HCT116 (cell line): ENCODE measurements around the gene RANBP1. TPM values are rescaled to one million over a fixed set of nuclear protein-coding genes. Genes with fewer than 3 reads are reported as not detected.

ENCODE experiments used
- ATAC-seq: fragments of 200-7000 bp; cut with Tn5 transposase; 2 replicates; pipeline ENCODE4 v1.9.1; 2020; ENCODE audit warnings: mild to moderate bottlenecking, moderate library complexity
- BruUV-seq: library from RNA; stranded (reverse); fragments of 400-500 nt; replicated peaks from 2 replicates; lab custom pipeline; 2021; lab: Mats Ljungman, UMichigan
- CTCF ChIA-PET: fragments of 300-600 bp; sonication (Branson Sonifier 250); formaldehyde crosslinking; loops from one replicate; lab custom pipeline; 2021; ENCODE audit warnings: antibody characterized with exemption; lab: Charles Lee
- POLR2A ChIA-PET: fragments of 300-600, 350-600 bp; sonication (Branson Sonifier 250); formaldehyde crosslinking; loops from one replicate; lab custom pipeline; 2021; ENCODE audit warnings: antibody characterized with exemption; lab: Charles Lee
- RAD21 ChIA-PET, 2 experiments: fragments of 300-600 bp; sonication (Branson Sonifier 250); formaldehyde crosslinking; loops; one replicate each; lab custom pipeline; 2023; ENCODE audit warnings: low total read pairs in 2 of 2; ENCODE audit not compliant: uncharacterized antibody in 2 of 2, unreplicated experiment in 2 of 2, low non-redundant PET in 1 of 2; lab: Charles Lee
- DNase-seq: peaks from one replicate; pipeline ENCODE4 v3.0.0-alpha.2; 2010; ENCODE audit warnings: low read depth, low spot score
- H2AFZ ChIP-seq: fragments of 200-600 bp; shearing (Covaris generic), sonication (generic); 2 replicates; pipeline ENCODE4 v1.6.1; 2017; ENCODE audit warnings: low read depth, mixed run types, mixed read lengths, antibody characterized with exemption, low read length; ENCODE audit not compliant: poor library complexity, severe bottlenecking
- H3K27ac ChIP-seq: 2 replicates; pipeline ENCODE4 v1.5.1; 2012; ENCODE audit warnings: low read depth, low read length
- H3K27me3 ChIP-seq: fragments of 200-600 bp; sonication (generic); 2 replicates; pipeline ENCODE4 v1.6.1; 2016; ENCODE audit warnings: mixed run types, low read length, mixed read lengths; ENCODE audit not compliant: insufficient read depth
- H3K36me3 ChIP-seq, 2 experiments: fragments of 200-500 bp in 1 of 2; fragments of 200-600 bp in 1 of 2; sonication (Bioruptor generic) in 1 of 2; sonication (generic) in 1 of 2; 2 replicates each; pipeline versions ENCODE4 v1.5.1 to v1.6.1; 2014 to 2016; ENCODE audit warnings: low read length in 2 of 2, inconsistent platforms in 1 of 2, mixed read lengths in 1 of 2, mixed run types in 1 of 2; ENCODE audit not compliant: insufficient read depth in 2 of 2, control insufficient read depth in 1 of 2
- H3K4me1 ChIP-seq, 2 experiments: fragments of 200-600 bp in 1 of 2; sonication (generic) in 1 of 2; 2 replicates each; pipeline versions ENCODE4 v1.5.1 to v1.6.1; 2012 to 2017; ENCODE audit warnings: low read length in 2 of 2, inconsistent platforms in 1 of 2, mild to moderate bottlenecking in 1 of 2, mixed read lengths in 1 of 2, mixed run types in 1 of 2, moderate library complexity in 1 of 2; ENCODE audit not compliant: insufficient read depth in 2 of 2, control insufficient read depth in 1 of 2
- H3K4me2 ChIP-seq: fragments of 200-600 bp; sonication (generic); 2 replicates; pipeline ENCODE4 v1.6.1; 2017; ENCODE audit warnings: mixed run types, low read length, mixed read lengths
- H3K4me3 ChIP-seq, 2 experiments: fragments of 200-600 bp in 1 of 2; sonication (generic) in 1 of 2; replicated peaks in 1 of 2; 2 replicates each; pipeline ENCODE4 v1.5.1; 2011 to 2016; ENCODE audit warnings: low read length in 2 of 2, control low read depth in 1 of 2, low read depth in 1 of 2, mild to moderate bottlenecking in 1 of 2, mixed read lengths in 1 of 2, mixed run types in 1 of 2
- H3K79me2 ChIP-seq: fragments of 200-600 bp; sonication (generic); 2 replicates; pipeline ENCODE4 v1.6.1; 2017; ENCODE audit warnings: mild to moderate bottlenecking, mixed run types, low read length, moderate library complexity, mixed read lengths; ENCODE audit not compliant: insufficient read depth
- H3K9ac ChIP-seq: fragments of 200-600 bp; sonication (generic); 2 replicates; pipeline ENCODE4 v1.6.1; 2016; ENCODE audit warnings: low read length, mixed read lengths
- H3K9me2 ChIP-seq: fragments of 200-600 bp; sonication (generic), shearing (Covaris generic); 2 replicates; pipeline ENCODE4 v1.6.1; 2017; ENCODE audit warnings: mixed run types, mild to moderate bottlenecking, moderate library complexity; ENCODE audit not compliant: insufficient read depth
- H3K9me3 ChIP-seq, 2 experiments: fragments of 200-500 bp in 1 of 2; fragments of 200-600 bp in 1 of 2; sonication (Bioruptor generic) in 1 of 2; sonication (generic) in 1 of 2; 2 replicates each; pipeline ENCODE4 v1.6.1; 2014 to 2017; ENCODE audit warnings: low read length in 2 of 2, mixed read lengths in 2 of 2, inconsistent platforms in 1 of 2, low read depth in 1 of 2, mild to moderate bottlenecking in 1 of 2, mixed run types in 1 of 2, moderate library complexity in 1 of 2; ENCODE audit not compliant: control insufficient read depth in 1 of 2, insufficient read depth in 1 of 2
- H4K20me1 ChIP-seq: fragments of 200-600 bp; sonication (generic), shearing (Covaris generic); 2 replicates; pipeline ENCODE4 v1.6.1; 2017; ENCODE audit warnings: mixed run types, mild to moderate bottlenecking, moderate library complexity; ENCODE audit not compliant: insufficient read depth
- CBX3 ChIP-seq: IDR thresholded peaks from 2 replicates; pipeline ENCODE4 v1.6.1; 2012; ENCODE audit warnings: low read depth
- EGR1 ChIP-seq: IDR thresholded peaks from 2 replicates; pipeline ENCODE4 v1.6.1; 2012; ENCODE audit warnings: low read depth
- EZH2 ChIP-seq: fragments of 200-600 bp; sonication (generic); IDR thresholded peaks from 2 replicates; pipeline ENCODE4 v1.6.1; 2017; ENCODE audit warnings: antibody characterized with exemption, mixed run types
- JUND ChIP-seq: IDR thresholded peaks from 2 replicates; pipeline ENCODE4 v1.6.1; 2012
- MAX ChIP-seq: IDR thresholded peaks from 2 replicates; pipeline ENCODE4 v1.6.1; 2012
- POLR2A ChIP-seq: IDR thresholded peaks from 2 replicates; pipeline ENCODE4 v1.7.0; 2011; ENCODE audit warnings: borderline replicate concordance; ENCODE audit not compliant: insufficient read depth, insufficient read length; ENCODE audit errors: extremely low read depth
- POLR2AphosphoS5 ChIP-seq: IDR thresholded peaks from 2 replicates; pipeline ENCODE4 v1.6.1; 2011; ENCODE audit warnings: mild to moderate bottlenecking, low read depth, low read length, moderate library complexity
- SIN3A ChIP-seq: IDR thresholded peaks from 2 replicates; pipeline ENCODE4 v1.6.1; 2012; ENCODE audit warnings: low read depth
- SRF ChIP-seq: IDR thresholded peaks from 2 replicates; pipeline ENCODE4 v1.6.1; 2012; ENCODE audit warnings: low read depth
- YY1 ChIP-seq: IDR thresholded peaks from 2 replicates; pipeline ENCODE4 v1.6.1; 2011; ENCODE audit warnings: low read length, low read depth, moderate library complexity, mild to moderate bottlenecking; ENCODE audit not compliant: insufficient replicate concordance; ENCODE audit errors: extremely low read depth
- ZBTB33 ChIP-seq: IDR thresholded peaks from 2 replicates; pipeline ENCODE4 v1.6.1; 2011; ENCODE audit warnings: mild to moderate bottlenecking, low read length, moderate library complexity; ENCODE audit not compliant: insufficient replicate concordance; ENCODE audit errors: extremely low read depth
- ZNF274 ChIP-seq: fragments of 200-500 bp; sonication (Bioruptor generic); IDR thresholded peaks from 2 replicates; pipeline ENCODE4 v1.6.1; 2014; ENCODE audit warnings: mild to moderate bottlenecking, low read depth, low read length, inconsistent platforms
- intact Hi-C: fragments of 100-400 bp; cut with micrococcal nuclease; formaldehyde crosslinking; loops from 2 replicates; pipeline ENCODE4 v1.10.0; 2022
- total RNA-seq: library from RNA; stranded (reverse); gene quantifications from one replicate; pipeline ENCODE4 v1.2.1, GENCODE V29; 2021; ENCODE audit not compliant: unreplicated experiment
- TF ChIP-seq, protein P1 (sequence below): IDR thresholded peaks from 2 replicates; pipeline ENCODE4 v1.6.1; 2012

The RANBP1 gene
- total RNA-seq, 1 experiment from 2014 or later = 351 TPM

GRCh38 chr22:20157430-20158183 lies 41.7 kb downstream of the RANBP1 start:
- Histone ChIP-seq H3K4me2 (peak overlapping the region; percentile 43), H2AFZ (no peak overlapping the region), H3K9ac (no peak overlapping the region), H3K36me3 (no peaks in the 10 kb centered on the region), H3K79me2 (no peaks in the 10 kb centered on the region), H4K20me1 (no peaks in the 10 kb centered on the region), H3K9me2 (no peaks in the 10 kb centered on the region), H3K4me3 (no peak overlapping the region)
- no peak for DNase-seq
- CTCF ChIA-PET = interaction anchor here (0.7 to 1.6 kb wide), 9 partner anchors 54 to 299 kb away, joined by 3 to 20 read pairs (median 4); no protein-coding TSS in a partner anchor
- intact Hi-C loops = loop anchor here (1.0 to 5.0 kb wide), 3 partner anchors 81 to 300 kb away; no protein-coding TSS in a partner anchor
- TF ChIP-seq SRF = no peak
- no peak for TF ChIP-seq YY1
- TF ChIP-seq, protein P1, sequence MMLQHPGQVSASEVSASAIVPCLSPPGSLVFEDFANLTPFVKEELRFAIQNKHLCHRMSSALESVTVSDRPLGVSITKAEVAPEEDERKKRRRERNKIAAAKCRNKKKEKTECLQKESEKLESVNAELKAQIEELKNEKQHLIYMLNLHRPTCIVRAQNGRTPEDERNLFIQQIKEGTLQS = no peak
- TF ChIP-seq, all 23 proteins: peak for 0
- no peak for ATAC-seq
- no peak overlapping the region for H3K27ac ChIP-seq
- ChIA-PET POLR2A (interaction anchor here (0.9 to 1.4 kb wide), 2 partner anchors 134 to 136 kb away, joined by 3 read pairs; no protein-coding TSS in a partner anchor), RAD21 (interaction anchor here (1.0 to 1.6 kb wide), 6 partner anchors 81 to 134 kb away, joined by 3 to 8 read pairs (median 4); no protein-coding TSS in a partner anchor)
- BruUV-seq = no TSS peak
- no peaks in the 10 kb centered on the region for H3K4me1 ChIP-seq
- no peaks in the 10 kb centered on the region for H3K27me3 ChIP-seq
- H3K9me3 ChIP-seq = no peaks in the 10 kb centered on the region

- Histone ChIP-seq H3K9me3 (no peaks in the 10 kb centered on the region), H3K36me3 (no peaks in the 10 kb centered on the region), H3K27me3 (no peaks in the 10 kb centered on the region), H3K4me3 (no peak overlapping the region), H3K79me2 (no peaks in the 10 kb centered on the region), H3K27ac (no peak overlapping the region), H3K9ac (no peak overlapping the region), H3K4me2 (no peak overlapping the region), H4K20me1 (no peaks in the 10 kb centered on the region), H3K9me2 (no peaks in the 10 kb centered on the region), H3K4me1 (no peaks in the 10 kb centered on the region), H2AFZ (no peak overlapping the region)
- intact Hi-C loops = loop anchor here (5.0 kb wide), 1 partner anchor 299 kb away; no protein-coding TSS in a partner anchor
- no peak for ATAC-seq
- ChIA-PET RAD21 (no interaction called here), CTCF (no interaction called here), POLR2A (no interaction called here)
- no peak for DNase-seq
- no TSS peak for BruUV-seq
- no peak for TF ChIP-seq POLR2AphosphoS5
- TF ChIP-seq SIN3A = no peak
- no peak for TF ChIP-seq EZH2
- TF ChIP-seq YY1 = no peak
- TF ChIP-seq ZBTB33 = no peak
- no peak for TF ChIP-seq JUND
- no peak for TF ChIP-seq POLR2A
- TF ChIP-seq CBX3 = no peak
- TF ChIP-seq, protein P1 = no peak
- no peak for TF ChIP-seq MAX
- TF ChIP-seq EGR1 = no peak
- no peak for TF ChIP-seq ZNF274
Measured at GRCh38 chr22:20158391-20159036, 42.6 kb downstream of the RANBP1 start.
